CD8-positive, alpha-beta memory T cell (primary cell): ENCODE measurements around the gene CARD8. TPM values are rescaled to one million over a fixed set of nuclear protein-coding genes. Genes with fewer than 3 reads are reported as not detected.

ENCODE experiments used
- CTCF ChIA-PET: fragments of 350-600 bp; sonication (Branson Sonifier 250); formaldehyde crosslinking; loops from one replicate; lab custom pipeline; 2021; ENCODE audit warnings: antibody characterized with exemption; lab: Charles Lee
- POLR2A ChIA-PET: fragments of 350-600 bp; sonication (Branson Sonifier 250); formaldehyde crosslinking; loops from one replicate; lab custom pipeline; 2021; ENCODE audit warnings: antibody characterized with exemption; lab: Charles Lee
- DNase-seq, 5 donors: peaks; one replicate each; pipeline versions ENCODE4 v3.0.0 to v3.0.0-alpha.2; 2020 to 2022; ENCODE audit warnings: mixed read lengths in 1 of 5
- H3K27ac ChIP-seq: one replicate; pipeline ENCODE4 v1.7.0; 2013; ENCODE audit warnings: low read depth, mild to moderate bottlenecking, low read length, moderate library complexity
- H3K27me3 ChIP-seq: 2 replicates; pipeline ENCODE4 v1.7.0; 2013; ENCODE audit warnings: low read length, mild to moderate bottlenecking; ENCODE audit not compliant: insufficient read depth, poor library complexity, severe bottlenecking
- H3K36me3 ChIP-seq: 2 replicates; pipeline ENCODE4 v1.7.0; 2013; ENCODE audit warnings: mild to moderate bottlenecking, low read length, moderate library complexity; ENCODE audit not compliant: insufficient read depth
- H3K4me1 ChIP-seq: 2 replicates; pipeline ENCODE4 v1.7.0; 2013; ENCODE audit warnings: mild to moderate bottlenecking, low read length, moderate library complexity; ENCODE audit not compliant: insufficient read depth
- H3K4me3 ChIP-seq: 2 replicates; pipeline ENCODE4 v1.7.0; 2013; ENCODE audit warnings: mild to moderate bottlenecking, low read length
- H3K9me3 ChIP-seq: 2 replicates; pipeline ENCODE4 v1.7.0; 2013; ENCODE audit warnings: mild to moderate bottlenecking, low read length
- H3K27ac Mint-ChIP-seq, 8 donors: one replicate each; pipeline ENCODE4 v1.8.0; 2020 to 2021; ENCODE audit warnings: mixed read lengths in 8 of 8, mild to moderate bottlenecking in 6 of 8, inconsistent platforms in 3 of 8, moderate library complexity in 3 of 8
- H3K27me3 Mint-ChIP-seq, 2 donors: one replicate each; pipeline ENCODE4 v1.8.0; 2020 to 2021; ENCODE audit warnings: mixed read lengths in 2 of 2, mild to moderate bottlenecking in 1 of 2, moderate library complexity in 1 of 2
- H3K36me3 Mint-ChIP-seq, 3 donors: one replicate each; pipeline ENCODE4 v1.8.0; 2020 to 2021; ENCODE audit warnings: mixed read lengths in 3 of 3, inconsistent platforms in 1 of 3, mild to moderate bottlenecking in 1 of 3
- H3K4me1 Mint-ChIP-seq, 3 donors: one replicate each; pipeline ENCODE4 v1.8.0; 2020 to 2021; ENCODE audit warnings: mixed read lengths in 3 of 3, inconsistent platforms in 1 of 3, mild to moderate bottlenecking in 1 of 3
- H3K4me3 Mint-ChIP-seq, 7 donors: one replicate each; pipeline ENCODE4 v1.8.0; 2020 to 2021; ENCODE audit warnings: mixed read lengths in 7 of 7, mild to moderate bottlenecking in 6 of 7, moderate library complexity in 4 of 7, inconsistent platforms in 2 of 7
- H3K9me3 Mint-ChIP-seq, 5 donors: one replicate each; pipeline ENCODE4 v1.8.0; 2020 to 2022; ENCODE audit warnings: mixed read lengths in 5 of 5, mild to moderate bottlenecking in 3 of 5, moderate library complexity in 2 of 5, inconsistent platforms in 1 of 5
- polyA plus RNA-seq: library from polyadenylated mRNA; unstranded; fragments of 300-500 nt; fragmentation: Illumina TruSeq; gene quantifications from one replicate; pipeline ENCODE4 v1.2.3, GENCODE V29; 2021
- total RNA-seq, 2 experiments: library from RNA; stranded (reverse); gene quantifications; one replicate each; pipeline ENCODE4 v1.2.3, GENCODE V29; 2021

The CARD8 gene
- total RNA-seq (100 to 1,000 TPM; 132 TPM), polyA plus RNA-seq (95.8 TPM)

- H3K27ac ChIP-seq = peak within 1 kb of the TSS; percentile 91
- H3K27me3 Mint-ChIP-seq = no peaks in the 10 kb centered on the region
- H3K9me3 ChIP-seq = no peaks in the 10 kb centered on the region
- peaks cover 69 to 86% (median 85%) of the 10 kb centered on the region in 3 donors for H3K4me1 Mint-ChIP-seq
- H3K4me3 Mint-ChIP-seq = peak within 1 kb of the TSS; percentile 98 to 100 (median 100)
- H3K36me3 Mint-ChIP-seq = peaks cover 0 to 37% (median 7%) of the 10 kb centered on the region in 3 donors
- no peaks in the 10 kb centered on the region for H3K27me3 ChIP-seq
- CTCF ChIA-PET = interaction anchor here (0.6 to 2.0 kb wide), 3 partner anchors 10 to 1006 kb away, joined by 3 to 4 read pairs (median 4); no protein-coding TSS in a partner anchor
- H3K36me3 ChIP-seq = no peaks in the 10 kb centered on the region
- POLR2A ChIA-PET = interaction anchor here (0.7 to 1.5 kb wide), 6 partner anchors 10 to 1017 kb away, joined by 3 to 9 read pairs (median 4); no protein-coding TSS in a partner anchor
- peak within 1 kb of the TSS; percentile 91 to 100 (median 98) for H3K27ac Mint-ChIP-seq
- peak; percentile 69 to 90 (median 76) for DNase-seq
- peaks cover 72% of the 10 kb centered on the region for H3K4me1 ChIP-seq
- no peaks in the 10 kb centered on the region for H3K9me3 Mint-ChIP-seq
- H3K4me3 ChIP-seq = peak within 1 kb of the TSS; percentile 95
Measured at GRCh38 chr19:48255376-48256303, at the start of gene CARD8. Gene CARD8, minus strand, starts transcription at chr19:48255912. Its CDS starts 14,892 bp downstream, at chr19:48241020.

DNA sequence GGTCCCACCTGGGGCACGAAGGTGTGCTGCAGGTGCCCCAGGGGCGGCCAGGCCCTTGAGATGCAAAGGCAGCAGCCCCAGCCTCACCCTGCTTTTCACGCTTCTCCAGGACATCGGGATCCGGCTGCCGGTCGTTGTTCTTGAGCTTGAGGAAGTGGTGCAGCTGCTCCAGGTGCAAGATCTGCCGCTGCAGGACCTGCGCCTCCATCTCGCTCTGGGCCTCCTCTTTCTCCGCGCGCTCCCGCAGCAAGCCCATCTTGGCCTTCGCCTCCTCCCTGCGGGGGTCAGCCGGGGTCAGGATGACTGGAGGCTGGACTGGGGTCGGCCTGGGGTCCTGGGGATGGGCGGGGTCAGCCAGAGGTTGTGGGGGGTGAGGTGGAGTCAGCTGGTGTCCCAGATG is 48.2 kb upstream of the CARD8 start:
- no peaks in the 10 kb centered on the region for H3K36me3 Mint-ChIP-seq
- H3K4me3 Mint-ChIP-seq = no peak overlapping the region
- H3K9me3 ChIP-seq = no peaks in the 10 kb centered on the region
- H3K27ac ChIP-seq = no peak overlapping the region
- H3K4me1 ChIP-seq = no peaks in the 10 kb centered on the region
- ChIA-PET POLR2A (no interaction called here), CTCF (no interaction called here)
- H3K27me3 ChIP-seq = no peaks in the 10 kb centered on the region
- no peak for DNase-seq
- no peaks in the 10 kb centered on the region for H3K9me3 Mint-ChIP-seq
- no peaks in the 10 kb centered on the region for H3K4me1 Mint-ChIP-seq
- peaks cover under 1 to 7% of the 10 kb centered on the region in 2 donors for H3K27me3 Mint-ChIP-seq
- no peak overlapping the region for H3K4me3 ChIP-seq
- no peak overlapping the region for H3K27ac Mint-ChIP-seq
- no peaks in the 10 kb centered on the region for H3K36me3 ChIP-seq

- ChIA-PET POLR2A (no interaction called here), CTCF (no interaction called here)
- Mint-ChIP-seq H3K4me1 (no peaks in the 10 kb centered on the region), H3K36me3 (no peaks in the 10 kb centered on the region), H3K27me3 (peaks cover 0 to 7% of the 10 kb centered on the region in 2 donors), H3K27ac (peak overlapping the region in 1 of 8 donors; percentile 14), H3K9me3 (no peaks in the 10 kb centered on the region), H3K4me3 (no peak overlapping the region)
- H3K27me3 ChIP-seq = no peaks in the 10 kb centered on the region
- DNase-seq = no peak
- H3K9me3 ChIP-seq = no peaks in the 10 kb centered on the region
- no peak overlapping the region for H3K4me3 ChIP-seq
- H3K36me3 ChIP-seq = no peaks in the 10 kb centered on the region
- H3K4me1 ChIP-seq = no peaks in the 10 kb centered on the region
- no peak overlapping the region for H3K27ac ChIP-seq
Measured at GRCh38 chr19:48303367-48303766, 47.7 kb upstream of the CARD8 start.

DNA sequence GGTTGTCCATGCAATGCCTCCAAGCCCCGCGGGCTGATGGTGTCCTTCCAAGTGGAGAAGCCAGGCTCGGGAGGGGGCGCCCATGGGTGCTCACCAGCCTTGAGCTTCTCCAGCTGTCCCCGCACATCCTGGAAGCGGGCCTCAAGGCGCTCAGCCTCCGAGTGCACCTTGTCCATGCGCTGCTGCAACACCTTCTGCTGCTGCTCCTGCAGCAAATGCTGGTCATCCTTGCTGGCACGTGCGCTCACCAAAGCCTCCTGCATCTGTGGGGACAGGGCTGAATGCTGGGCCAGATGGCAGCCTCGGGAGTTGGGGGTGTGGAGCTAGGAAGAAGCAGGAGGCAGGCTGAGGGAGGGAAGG is 46.9 kb upstream of the CARD8 start:
- no peak overlapping the region for H3K27ac Mint-ChIP-seq
- Histone ChIP-seq H3K4me1 (no peaks in the 10 kb centered on the region), H3K9me3 (no peaks in the 10 kb centered on the region), H3K27me3 (no peaks in the 10 kb centered on the region), H3K36me3 (no peaks in the 10 kb centered on the region), H3K4me3 (no peak overlapping the region), H3K27ac (no peak overlapping the region)
- no peaks in the 10 kb centered on the region for H3K36me3 Mint-ChIP-seq
- no peaks in the 10 kb centered on the region for H3K4me1 Mint-ChIP-seq
- ChIA-PET POLR2A (no interaction called here), CTCF (no interaction called here)
- DNase-seq = no peak
- H3K27me3 Mint-ChIP-seq = peaks cover 0 to 5% of the 10 kb centered on the region in 2 donors
- H3K4me3 Mint-ChIP-seq = no peak overlapping the region
- peaks cover 0 to 2% (median 0%) of the 10 kb centered on the region in 5 donors for H3K9me3 Mint-ChIP-seq

DNA sequence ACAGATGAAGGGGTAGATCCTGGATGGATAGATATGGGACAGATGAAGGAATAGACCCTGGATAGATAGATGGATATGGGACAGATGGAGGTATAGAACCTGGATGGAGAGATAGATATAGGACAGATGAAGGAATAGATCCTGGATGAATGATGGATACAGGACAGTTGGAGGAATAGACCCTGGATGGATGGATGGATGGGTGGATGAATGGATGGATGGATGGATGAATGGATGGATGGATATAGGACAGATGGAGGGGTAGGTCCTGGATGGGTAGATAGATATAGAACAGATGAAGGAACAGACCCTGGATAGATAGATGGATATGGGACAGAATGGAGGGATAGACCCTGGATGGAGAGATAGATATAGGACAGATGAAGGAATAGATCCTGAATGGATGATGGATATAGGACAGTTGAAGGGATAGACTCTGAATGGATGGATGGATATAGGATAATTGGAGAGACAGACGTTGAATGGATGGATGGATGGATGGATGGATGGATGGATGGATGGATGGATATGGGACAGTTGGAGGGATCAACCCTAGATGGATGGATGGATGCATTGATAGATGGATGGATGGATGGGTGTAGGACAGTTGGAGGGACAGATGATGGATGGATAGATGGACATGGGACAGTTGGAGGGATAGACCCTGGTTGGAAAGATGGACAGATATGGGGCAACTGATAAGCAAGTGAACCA is 46.3 kb upstream of the CARD8 start:
- ChIA-PET POLR2A (no interaction called here), CTCF (no interaction called here)
- Mint-ChIP-seq H3K4me1 (no peaks in the 10 kb centered on the region), H3K9me3 (peaks cover 0 to 2% (median 0%) of the 10 kb centered on the region in 5 donors), H3K4me3 (no peak overlapping the region), H3K27me3 (peaks cover 0 to 5% of the 10 kb centered on the region in 2 donors), H3K36me3 (no peaks in the 10 kb centered on the region), H3K27ac (no peak overlapping the region)
- DNase-seq = no peak
- Histone ChIP-seq H3K4me3 (no peak overlapping the region), H3K27me3 (no peaks in the 10 kb centered on the region), H3K4me1 (no peaks in the 10 kb centered on the region), H3K9me3 (no peaks in the 10 kb centered on the region), H3K36me3 (no peaks in the 10 kb centered on the region), H3K27ac (no peak overlapping the region)

- peaks cover 0 to 2% (median 0%) of the 10 kb centered on the region in 5 donors for H3K9me3 Mint-ChIP-seq
- no peak for DNase-seq
- H3K27ac Mint-ChIP-seq = no peak overlapping the region
- no peaks in the 10 kb centered on the region for H3K4me1 ChIP-seq
- no peak overlapping the region for H3K4me3 ChIP-seq
- no peaks in the 10 kb centered on the region for H3K36me3 ChIP-seq
- no peaks in the 10 kb centered on the region for H3K4me1 Mint-ChIP-seq
- peaks cover 5% of the 10 kb centered on the region for H3K27me3 ChIP-seq
- POLR2A ChIA-PET = no interaction called here
- H3K9me3 ChIP-seq = no peaks in the 10 kb centered on the region
- no peak overlapping the region for H3K27ac ChIP-seq
- no peaks in the 10 kb centered on the region for H3K36me3 Mint-ChIP-seq
- H3K4me3 Mint-ChIP-seq = no peak overlapping the region
- CTCF ChIA-PET = no interaction called here
- H3K27me3 Mint-ChIP-seq = peaks cover 0 to 14% of the 10 kb centered on the region in 2 donors
Measured at GRCh38 chr19:48297975-48298374, 42.3 kb upstream of the CARD8 start.

GRCh38 chr19:48296963-48297734 is 41.4 kb upstream of the CARD8 start:
- no peak overlapping the region for H3K4me3 ChIP-seq
- H3K4me1 ChIP-seq = no peaks in the 10 kb centered on the region
- no peak overlapping the region for H3K27ac ChIP-seq
- Mint-ChIP-seq H3K4me1 (no peaks in the 10 kb centered on the region), H3K36me3 (no peaks in the 10 kb centered on the region), H3K4me3 (no peak overlapping the region), H3K27ac (no peak overlapping the region), H3K27me3 (peaks cover 2 to 18% of the 10 kb centered on the region in 2 donors), H3K9me3 (peaks cover 0 to 2% (median 0%) of the 10 kb centered on the region in 5 donors)
- CTCF ChIA-PET = interaction anchor here (1.5 kb wide), 1 partner anchor 31 kb away, joined by 5 read pairs; no protein-coding TSS in a partner anchor
- H3K36me3 ChIP-seq = no peaks in the 10 kb centered on the region
- no peaks in the 10 kb centered on the region for H3K9me3 ChIP-seq
- H3K27me3 ChIP-seq = peaks cover 5% of the 10 kb centered on the region
- no peak for DNase-seq
- POLR2A ChIA-PET = no interaction called here
